Measurements from ENCODE around the gene USB1.
A peak's percentile ranks its signal among the peaks of the same experiment; 100 is the strongest.

USB1 gene

DNA sequence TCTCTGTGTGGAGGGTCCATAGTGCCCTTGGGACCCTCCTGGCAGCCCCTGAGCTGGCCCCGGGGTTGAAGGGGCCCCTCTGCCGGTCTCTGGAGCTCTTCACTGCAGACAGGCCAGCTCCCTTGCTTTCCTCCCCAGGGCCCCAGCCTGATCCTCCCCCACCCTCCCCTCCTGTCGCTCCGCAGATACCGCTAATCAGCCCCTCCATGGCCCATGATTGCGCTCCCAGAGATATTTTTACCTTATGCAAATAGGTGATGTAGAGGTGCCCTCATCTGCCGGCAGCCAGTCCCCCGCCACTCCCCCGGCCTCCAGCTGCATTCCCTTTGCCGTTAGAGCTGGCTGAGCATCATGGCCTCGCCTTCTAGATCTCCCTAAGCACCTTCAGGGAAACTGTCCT lies 33.6 kb downstream of the USB1 start (continued):
- TF ChIP-seq ZNF510 (tag by site-specific recombination; IDR thresholded peaks at IDR 0.05; ENCODE audit: insufficient replicate concordance) (no peak), ZNF155 (tag by site-specific recombination; IDR thresholded peaks at IDR 0.05) (no peak), KLF10 (tag by site-specific recombination; IDR thresholded peaks at IDR 0.05) (no peak)

DNA sequence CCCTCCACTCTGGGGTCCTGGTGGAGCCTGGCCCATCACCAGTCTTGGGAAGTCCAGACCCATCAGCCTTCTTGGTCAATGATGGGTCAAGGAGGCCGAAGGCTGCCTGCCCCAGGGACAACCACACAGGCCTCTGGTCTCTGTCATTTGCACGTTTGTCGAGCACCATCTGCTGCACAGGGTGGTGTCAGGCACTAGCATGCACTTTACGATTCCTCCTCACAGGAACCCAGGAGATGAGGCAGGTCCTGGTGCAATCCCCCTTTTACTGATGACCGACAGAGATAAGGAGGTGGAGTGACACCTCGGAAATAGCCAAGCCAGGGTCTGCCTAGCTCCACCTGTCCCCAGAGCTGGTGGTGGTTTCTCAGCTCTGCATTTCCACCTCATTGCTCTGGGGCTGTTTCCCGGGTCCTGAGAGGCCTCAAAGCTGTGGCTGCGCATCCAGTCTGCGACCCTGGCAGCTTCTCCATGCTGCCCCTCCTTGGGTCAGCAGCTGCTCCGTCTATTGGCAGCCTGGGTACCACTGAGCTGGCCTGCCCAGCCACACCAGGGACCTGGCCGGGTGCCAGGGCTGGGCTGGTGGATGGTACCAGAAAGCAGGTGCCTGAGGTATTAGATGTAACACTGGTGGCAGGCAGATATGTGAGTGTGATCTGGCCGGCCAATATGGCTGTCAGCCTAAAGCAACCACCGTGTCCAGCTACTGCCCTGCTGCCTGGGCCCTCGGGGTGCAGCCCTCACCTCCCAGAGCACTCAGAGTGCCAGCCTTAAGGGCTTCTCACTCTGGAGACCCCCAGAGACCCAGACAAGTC lies 34.4 kb downstream of the USB1 start:
- TF ChIP-seq ZNF560 (tag by site-specific recombination; IDR thresholded peaks at IDR 0.05; ENCODE audit: borderline replicate concordance) (no peak), ZNF785 (tag by site-specific recombination; IDR thresholded peaks at IDR 0.05) (no peak), ZNF670 (tag by site-specific recombination; IDR thresholded peaks at IDR 0.05; ENCODE audit: low read depth) (no peak)
- no peak overlapping the region for H3K4me3 ChIP-seq (ENCODE audit: low read depth, low read length)
- H3K4me1 ChIP-seq (ENCODE audit: control insufficient read depth, insufficient read depth, low read length): no peaks in the 10 kb centered on the region
- H3K27ac ChIP-seq (ENCODE audit: extremely low read depth, low read depth, low read length): no peak overlapping the region
- H3K9me3 ChIP-seq (ENCODE audit: control insufficient read depth, insufficient read depth, low read depth, low read length): no peaks in the 10 kb centered on the region
- ChIA-PET POLR2A (no interaction called here), CTCF (interaction anchor here (0.7 kb wide), 1 partner anchor 11 kb away, joined by 3 read pairs; no protein-coding TSS in a partner anchor)
- peaks cover 0 to 19% of the 10 kb centered on the region in 2 experiments; a peak in 1 of 3 replicates for H3K36me3 ChIP-seq (ENCODE audit: control insufficient read depth in 2 of 2, insufficient read depth in 1 of 2, low read length in 2 of 2)

DNA sequence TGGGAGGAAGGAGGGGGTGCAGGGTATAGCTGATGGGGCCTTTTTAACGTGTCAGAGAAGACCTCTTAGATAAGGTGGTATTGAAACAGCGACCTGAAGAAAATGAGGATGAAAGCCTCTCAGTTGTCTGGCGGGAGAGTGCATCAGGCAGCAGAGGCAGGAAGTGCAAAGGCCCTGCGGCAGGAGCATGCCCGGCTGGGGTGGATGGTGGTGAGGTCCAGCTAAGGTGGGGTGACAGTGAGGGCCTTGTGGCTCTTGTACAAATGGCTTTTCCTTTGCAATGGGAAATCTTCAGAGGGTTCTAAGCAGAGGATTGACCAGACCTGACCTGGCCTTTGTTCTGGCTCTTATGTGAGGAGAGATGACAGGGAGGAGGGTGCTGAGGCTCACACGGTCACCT lies 35.7 kb downstream of the USB1 start:
- H3K36me3 ChIP-seq (ENCODE audit: control insufficient read depth in 2 of 2, insufficient read depth in 1 of 2, low read length in 2 of 2): peaks cover 0 to 24% of the 10 kb centered on the region in 2 experiments; a peak in 1 of 3 replicates
- no peaks in the 10 kb centered on the region for H3K9me3 ChIP-seq (ENCODE audit: control insufficient read depth, insufficient read depth, low read depth, low read length)
- ChIA-PET POLR2A (no interaction called here), CTCF (no interaction called here)
- H3K4me3 ChIP-seq (ENCODE audit: low read depth, low read length): no peak overlapping the region
- H3K27ac ChIP-seq (ENCODE audit: extremely low read depth, low read depth, low read length): no peak overlapping the region
- H3K4me1 ChIP-seq (ENCODE audit: control insufficient read depth, insufficient read depth, low read length): no peaks in the 10 kb centered on the region
- TF ChIP-seq ZNF623 (tag by site-specific recombination; IDR thresholded peaks at IDR 0.05) (peak; percentile 91), ZNF132 (tag by site-specific recombination; IDR thresholded peaks at IDR 0.05; ENCODE audit: borderline replicate concordance) (no peak)

DNA sequence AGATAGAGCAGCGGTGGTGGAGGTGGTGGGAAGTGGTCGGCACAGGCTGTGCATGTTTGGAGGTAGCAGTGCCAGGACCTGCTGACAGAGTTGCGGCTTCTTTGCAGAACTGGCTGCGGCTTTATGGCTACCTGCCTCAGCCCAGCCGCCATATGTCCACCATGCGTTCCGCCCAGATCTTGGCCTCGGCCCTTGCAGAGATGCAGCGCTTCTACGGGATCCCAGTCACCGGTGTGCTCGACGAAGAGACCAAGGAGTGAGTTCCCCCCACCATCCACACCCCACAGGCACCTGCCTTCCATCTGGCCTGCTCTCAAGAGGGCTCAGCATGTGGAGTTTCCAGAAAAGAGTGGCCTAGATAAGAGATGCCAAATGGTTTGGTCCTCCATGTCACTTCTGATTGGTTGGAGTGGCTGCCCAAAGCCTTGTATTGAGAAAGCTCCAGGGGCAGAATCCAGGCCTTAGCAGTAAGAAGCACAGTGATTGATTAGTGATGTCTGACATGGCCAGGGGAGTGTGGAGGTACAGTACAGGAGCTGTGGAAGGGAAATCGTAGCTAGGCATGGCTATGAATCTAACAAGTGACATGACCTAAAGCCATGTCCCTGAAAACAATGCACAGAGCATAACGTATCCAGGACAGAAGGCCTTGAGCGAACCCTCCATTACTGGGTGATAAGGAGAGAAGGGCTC lies 36.3 kb downstream of the USB1 start:
- Histone ChIP-seq H3K27ac (ENCODE audit: extremely low read depth, low read depth, low read length) (no peak overlapping the region), H3K9me3 (ENCODE audit: control insufficient read depth, insufficient read depth, low read depth, low read length) (no peaks in the 10 kb centered on the region), H3K4me1 (ENCODE audit: control insufficient read depth, insufficient read depth, low read length) (no peaks in the 10 kb centered on the region), H3K36me3 (ENCODE audit: control insufficient read depth in 2 of 2, insufficient read depth in 1 of 2, low read length in 2 of 2) (peaks cover 0 to 30% of the 10 kb centered on the region in 2 experiments; a peak in 1 of 3 replicates), H3K4me3 (ENCODE audit: low read depth, low read length) (no peak overlapping the region)
- POLR2A ChIA-PET: no interaction called here
- CTCF ChIA-PET: interaction anchor here (0.9 kb wide), 1 partner anchor 12 kb away, joined by 4 read pairs; no protein-coding TSS in a partner anchor
- peak; percentile 97 for TF ChIP-seq ZNF23 (tag by site-specific recombination; IDR thresholded peaks at IDR 0.05; ENCODE audit: borderline replicate concordance)
- no peak for TF ChIP-seq REPIN1 (tag by site-specific recombination; IDR thresholded peaks at IDR 0.05; ENCODE audit: low read depth)
- no peak for TF ChIP-seq MEIS1 (CRISPR knock-in tag; IDR thresholded peaks at IDR 0.05; ENCODE audit: borderline replicate concordance)
- TF ChIP-seq ZNF366 (tag by site-specific recombination; conservative IDR thresholded peaks at IDR 0.05): no peak
- no peak for TF ChIP-seq ZNF521 (tag by site-specific recombination; IDR thresholded peaks at IDR 0.05)
- TF ChIP-seq ZBTB7A (tag by site-specific recombination; IDR thresholded peaks at IDR 0.05; ENCODE audit: low read depth): no peak
- peak; percentile 63 for TF ChIP-seq ZBTB17 (tag by site-specific recombination; IDR thresholded peaks at IDR 0.05)
- TF ChIP-seq, protein P1, sequence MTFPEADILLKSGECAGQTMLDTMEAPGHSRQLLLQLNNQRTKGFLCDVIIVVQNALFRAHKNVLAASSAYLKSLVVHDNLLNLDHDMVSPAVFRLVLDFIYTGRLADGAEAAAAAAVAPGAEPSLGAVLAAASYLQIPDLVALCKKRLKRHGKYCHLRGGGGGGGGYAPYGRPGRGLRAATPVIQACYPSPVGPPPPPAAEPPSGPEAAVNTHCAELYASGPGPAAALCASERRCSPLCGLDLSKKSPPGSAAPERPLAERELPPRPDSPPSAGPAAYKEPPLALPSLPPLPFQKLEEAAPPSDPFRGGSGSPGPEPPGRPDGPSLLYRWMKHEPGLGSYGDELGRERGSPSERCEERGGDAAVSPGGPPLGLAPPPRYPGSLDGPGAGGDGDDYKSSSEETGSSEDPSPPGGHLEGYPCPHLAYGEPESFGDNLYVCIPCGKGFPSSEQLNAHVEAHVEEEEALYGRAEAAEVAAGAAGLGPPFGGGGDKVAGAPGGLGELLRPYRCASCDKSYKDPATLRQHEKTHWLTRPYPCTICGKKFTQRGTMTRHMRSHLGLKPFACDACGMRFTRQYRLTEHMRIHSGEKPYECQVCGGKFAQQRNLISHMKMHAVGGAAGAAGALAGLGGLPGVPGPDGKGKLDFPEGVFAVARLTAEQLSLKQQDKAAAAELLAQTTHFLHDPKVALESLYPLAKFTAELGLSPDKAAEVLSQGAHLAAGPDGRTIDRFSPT (tag by site-specific recombination; IDR thresholded peaks at IDR 0.05): no peak

All from HEK293 (cell line).